ENCODE data around the gene YPEL3.

YPEL3 gene

DNA sequence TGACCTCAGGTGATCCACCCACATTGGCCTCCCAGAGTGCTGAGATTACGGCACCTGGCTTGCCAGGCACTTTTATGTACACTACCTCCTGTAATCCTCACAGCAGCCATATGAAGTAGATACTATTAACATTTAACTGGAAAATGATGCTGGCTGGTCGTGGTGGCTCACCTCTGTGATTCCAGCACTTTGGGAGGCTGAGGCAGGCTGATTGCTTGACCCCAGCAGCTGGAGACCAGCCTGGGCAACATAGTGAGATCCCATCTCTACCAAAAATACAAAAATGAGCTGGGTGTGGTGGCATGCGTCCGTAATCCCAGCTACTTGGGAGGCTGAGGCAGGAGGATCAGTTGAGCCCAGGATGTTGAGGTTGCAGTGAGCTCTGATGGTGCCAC lies 29.0 kb upstream of the YPEL3 start:
- TF ChIP-seq GATA2 (IDR thresholded peaks at IDR 0.05; ENCODE audit: low read depth, low read length): no peak
- no peak for TF ChIP-seq GATA3 (IDR thresholded peaks at IDR 0.05; ENCODE audit: low read depth, low read length)

DNA sequence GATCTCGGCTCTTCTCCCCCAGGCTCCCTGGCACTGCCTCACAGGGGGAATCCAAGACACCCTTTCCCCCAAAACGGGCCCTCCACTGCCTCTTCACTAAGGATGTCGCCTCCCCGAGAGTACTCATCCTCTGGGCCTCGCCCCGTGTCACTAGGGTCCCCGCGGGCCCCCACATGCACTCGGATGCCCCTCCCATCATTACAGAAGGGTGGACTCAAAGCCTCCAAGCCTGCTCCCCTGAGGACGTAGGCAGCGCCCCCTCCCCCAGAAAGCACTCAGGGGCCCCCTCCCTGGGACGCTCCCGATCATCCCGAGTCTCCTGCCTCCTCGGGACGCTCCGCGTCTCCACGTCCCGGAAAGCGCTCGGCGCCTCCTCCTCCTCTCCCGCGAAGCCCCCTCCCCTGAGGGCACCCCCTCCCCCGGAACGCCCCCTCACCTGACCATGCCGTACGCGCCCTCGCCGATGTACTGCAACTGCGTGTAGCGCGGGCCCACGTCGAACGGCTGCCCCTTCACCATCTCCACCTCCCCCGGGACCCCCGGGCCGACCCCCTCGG lies 26.7 kb upstream of the YPEL3 start:
- no peak for TF ChIP-seq GATA3 (IDR thresholded peaks at IDR 0.05; ENCODE audit: low read depth, low read length)
- no peak for TF ChIP-seq GATA2 (IDR thresholded peaks at IDR 0.05; ENCODE audit: low read depth, low read length)

DNA sequence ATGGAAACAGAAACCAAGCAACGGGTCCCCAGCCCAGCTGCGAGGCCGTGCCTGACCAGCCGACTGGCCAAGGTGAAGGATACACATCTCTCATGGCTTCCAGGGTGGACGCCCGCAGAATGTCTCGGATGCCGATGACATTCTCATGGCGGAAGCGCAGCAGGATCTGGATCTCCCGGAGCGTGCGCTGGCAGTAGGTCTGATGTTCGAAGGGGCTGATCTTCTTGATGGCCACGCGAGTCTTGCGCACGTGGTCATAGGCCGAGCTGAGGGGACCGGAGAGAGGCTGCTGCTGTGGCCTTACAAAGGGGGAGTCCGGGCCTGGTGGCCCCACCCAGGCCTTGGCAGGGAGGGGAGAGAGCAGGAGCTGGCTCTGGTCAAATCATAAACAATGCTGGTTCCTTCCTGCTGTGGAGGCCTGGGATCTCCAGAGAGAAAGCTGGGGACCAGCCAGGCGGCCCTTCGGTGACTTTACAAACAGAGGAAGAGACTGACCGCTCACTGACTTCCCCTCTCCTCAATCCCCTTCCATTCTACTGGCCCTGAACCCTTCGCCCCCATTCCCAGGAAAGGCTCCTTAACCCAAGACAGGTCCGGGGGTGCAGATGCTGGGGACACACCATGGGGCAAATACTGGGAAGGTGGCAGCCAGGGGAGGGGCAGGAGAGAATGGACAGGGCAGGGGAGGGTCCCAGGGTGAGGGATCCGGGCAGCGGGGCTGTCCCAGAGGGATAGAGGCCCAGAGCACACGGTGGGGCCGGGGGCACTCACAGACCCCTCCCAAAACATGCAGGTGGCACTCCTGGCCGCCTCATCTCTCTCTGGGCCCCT lies 25.9 kb upstream of the YPEL3 start:
- TF ChIP-seq GATA2 (IDR thresholded peaks at IDR 0.05; ENCODE audit: low read depth, low read length): no peak
- TF ChIP-seq GATA3 (IDR thresholded peaks at IDR 0.05; ENCODE audit: low read depth, low read length): no peak

DNA sequence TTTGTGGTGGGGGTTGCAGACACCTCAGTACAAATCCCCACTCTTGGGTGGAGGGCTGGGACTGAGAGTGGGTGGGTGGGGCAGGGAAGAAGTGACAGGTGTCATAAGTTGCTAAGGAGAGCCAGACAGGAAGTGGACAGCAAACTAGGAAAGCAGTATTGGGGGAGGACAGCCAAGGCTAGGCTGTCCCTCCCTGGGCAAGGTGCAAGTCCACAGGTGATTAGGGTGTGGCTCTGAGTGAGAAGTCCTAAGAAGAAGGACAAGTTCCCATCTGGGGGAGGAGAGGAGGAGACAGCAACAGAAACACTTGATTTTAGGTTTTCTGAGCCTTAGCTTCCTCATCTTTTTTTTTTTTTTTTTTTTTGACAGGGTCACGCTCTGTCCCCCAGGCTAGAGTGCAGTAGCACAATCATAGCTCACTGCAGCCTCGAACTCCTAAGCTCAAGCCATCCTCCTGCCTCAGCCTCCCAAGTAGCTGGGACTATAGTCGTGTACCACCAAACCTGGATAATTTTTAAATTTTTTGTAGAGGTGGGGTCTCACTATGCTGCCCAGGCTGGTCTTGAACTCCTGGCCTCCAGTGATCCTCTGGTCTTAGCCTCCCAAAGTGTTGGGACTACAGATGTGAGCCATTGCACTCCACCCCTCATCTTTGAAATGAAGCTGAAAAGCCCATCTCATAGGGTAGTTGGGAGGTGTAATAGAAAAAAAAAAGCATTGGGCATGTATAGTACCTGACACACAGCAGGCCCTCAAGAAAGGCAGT lies 24.5 kb upstream of the YPEL3 start:
- no peak for TF ChIP-seq GATA3 (IDR thresholded peaks at IDR 0.05; ENCODE audit: low read depth, low read length)
- TF ChIP-seq GATA2 (IDR thresholded peaks at IDR 0.05; ENCODE audit: low read depth, low read length): no peak

- TF ChIP-seq GATA3 (IDR thresholded peaks at IDR 0.05; ENCODE audit: low read depth, low read length) (no peak), GATA2 (IDR thresholded peaks at IDR 0.05; ENCODE audit: low read depth, low read length) (no peak)
These were observed 23.4 kb upstream of the YPEL3 start for GRCh38 chr16:30119428-30119827.

DNA sequence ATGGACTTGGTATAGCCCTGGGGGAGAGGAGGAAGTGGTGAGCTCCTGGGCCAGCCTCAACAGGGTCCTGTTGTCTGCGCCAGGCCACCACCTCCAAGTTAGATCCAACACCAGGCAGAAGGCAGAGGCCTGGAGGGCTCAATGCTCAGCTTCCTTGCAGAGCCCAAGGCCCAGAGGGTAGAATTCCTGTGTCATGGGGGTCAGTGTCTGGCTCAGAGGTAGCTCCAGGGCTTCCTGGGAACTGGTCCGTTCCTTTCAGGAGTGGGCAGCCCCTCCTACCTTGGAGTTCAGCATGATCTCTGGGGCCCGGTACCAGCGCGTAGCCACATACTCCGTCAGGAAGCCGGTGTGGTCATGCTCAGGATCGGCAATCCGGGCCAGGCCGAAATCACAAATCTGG lies 21.8 kb upstream of the YPEL3 start:
- no peak for TF ChIP-seq GATA2 (IDR thresholded peaks at IDR 0.05; ENCODE audit: low read depth, low read length)

DNA sequence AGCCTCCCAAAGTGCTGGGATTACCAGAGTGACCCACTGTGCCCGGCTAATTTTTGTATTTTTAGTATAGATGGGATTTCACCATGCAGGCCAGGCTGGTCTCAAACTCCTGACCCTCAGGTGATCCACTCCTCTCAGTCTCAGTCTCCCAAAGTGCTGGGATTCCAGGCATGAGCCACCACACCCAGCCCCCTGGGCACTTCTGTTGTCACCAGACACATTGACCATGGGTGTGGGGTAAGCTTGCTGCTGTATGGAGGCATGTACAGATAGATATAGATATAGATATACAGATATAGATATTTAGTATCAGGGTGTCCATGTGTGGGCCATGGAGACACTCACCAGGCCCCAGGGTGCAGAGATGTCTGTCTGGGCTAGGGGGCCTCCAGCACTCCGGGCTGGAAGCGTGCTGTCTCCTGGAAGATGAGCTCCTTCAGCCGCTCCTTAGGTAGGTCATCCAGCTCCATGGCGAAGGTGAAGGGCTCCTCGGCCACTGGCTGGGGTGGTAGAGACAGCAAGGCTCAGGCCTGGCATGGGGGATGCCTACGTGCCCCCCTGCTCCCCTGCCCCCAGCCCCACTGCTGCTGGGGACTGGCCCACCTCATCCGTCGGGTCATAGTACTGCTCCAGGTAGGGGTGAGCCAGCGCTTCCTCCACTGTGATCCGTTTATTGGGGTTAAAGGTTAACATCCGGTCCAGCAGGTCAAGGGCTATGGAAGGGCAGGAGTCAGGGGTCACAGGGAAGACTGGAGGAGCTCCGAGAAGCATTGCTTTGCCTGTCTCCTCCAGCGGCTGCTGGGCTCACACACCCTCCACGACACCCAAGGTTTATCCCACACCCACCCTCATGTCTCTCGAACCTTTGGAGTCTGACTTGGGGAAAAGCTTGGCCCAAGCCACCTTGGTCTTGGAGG lies 20.5 kb upstream of the YPEL3 start:
- TF ChIP-seq GATA2 (IDR thresholded peaks at IDR 0.05; ENCODE audit: low read depth, low read length): no peak
- no peak for TF ChIP-seq GATA3 (IDR thresholded peaks at IDR 0.05; ENCODE audit: low read depth, low read length)

DNA sequence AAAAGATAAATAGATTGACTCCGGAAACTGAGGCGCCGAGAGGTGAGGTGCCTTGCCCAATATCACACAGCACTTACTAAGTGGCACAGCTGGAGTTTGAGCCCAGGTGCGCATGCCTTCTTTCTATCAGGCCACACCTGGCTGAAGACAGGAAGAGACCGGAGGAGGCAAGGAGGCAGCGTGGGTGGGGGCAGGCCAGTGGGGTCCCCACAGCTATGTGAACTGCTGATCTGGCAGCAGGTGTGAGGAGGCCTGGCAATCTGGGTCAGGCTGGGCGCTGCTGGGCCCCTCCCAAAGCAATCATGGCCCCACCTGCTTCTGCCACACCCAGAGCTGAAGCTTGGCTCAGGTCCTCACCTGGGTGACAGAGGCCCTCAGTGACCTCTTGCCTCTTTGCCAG lies 19.2 kb upstream of the YPEL3 start:
- TF ChIP-seq GATA3 (IDR thresholded peaks at IDR 0.05; ENCODE audit: low read depth, low read length) (no peak), GATA2 (IDR thresholded peaks at IDR 0.05; ENCODE audit: low read depth, low read length) (no peak)

GRCh38 chr16:30114411-30114810 lies 18.4 kb upstream of the YPEL3 start:
- TF ChIP-seq GATA3 (IDR thresholded peaks at IDR 0.05; ENCODE audit: low read depth, low read length): no peak
- no peak for TF ChIP-seq GATA2 (IDR thresholded peaks at IDR 0.05; ENCODE audit: low read depth, low read length)

- no peak for TF ChIP-seq GATA2 (IDR thresholded peaks at IDR 0.05; ENCODE audit: low read depth, low read length)
- TF ChIP-seq GATA3 (IDR thresholded peaks at IDR 0.05; ENCODE audit: low read depth, low read length): no peak
These were observed 17.8 kb upstream of the YPEL3 start for GRCh38 chr16:30113711-30114333.

GRCh38 chr16:30113031-30113710 lies 17.2 kb upstream of the YPEL3 start, which contains the start of gene GDPD3:
Gene GDPD3, minus strand, starts transcription at chr16:30113537. Its CDS starts 59 bp downstream, at chr16:30113478.
- TF ChIP-seq GATA2 (IDR thresholded peaks at IDR 0.05; ENCODE audit: low read depth, low read length): no peak
- TF ChIP-seq GATA3 (IDR thresholded peaks at IDR 0.05; ENCODE audit: low read depth, low read length): no peak

DNA sequence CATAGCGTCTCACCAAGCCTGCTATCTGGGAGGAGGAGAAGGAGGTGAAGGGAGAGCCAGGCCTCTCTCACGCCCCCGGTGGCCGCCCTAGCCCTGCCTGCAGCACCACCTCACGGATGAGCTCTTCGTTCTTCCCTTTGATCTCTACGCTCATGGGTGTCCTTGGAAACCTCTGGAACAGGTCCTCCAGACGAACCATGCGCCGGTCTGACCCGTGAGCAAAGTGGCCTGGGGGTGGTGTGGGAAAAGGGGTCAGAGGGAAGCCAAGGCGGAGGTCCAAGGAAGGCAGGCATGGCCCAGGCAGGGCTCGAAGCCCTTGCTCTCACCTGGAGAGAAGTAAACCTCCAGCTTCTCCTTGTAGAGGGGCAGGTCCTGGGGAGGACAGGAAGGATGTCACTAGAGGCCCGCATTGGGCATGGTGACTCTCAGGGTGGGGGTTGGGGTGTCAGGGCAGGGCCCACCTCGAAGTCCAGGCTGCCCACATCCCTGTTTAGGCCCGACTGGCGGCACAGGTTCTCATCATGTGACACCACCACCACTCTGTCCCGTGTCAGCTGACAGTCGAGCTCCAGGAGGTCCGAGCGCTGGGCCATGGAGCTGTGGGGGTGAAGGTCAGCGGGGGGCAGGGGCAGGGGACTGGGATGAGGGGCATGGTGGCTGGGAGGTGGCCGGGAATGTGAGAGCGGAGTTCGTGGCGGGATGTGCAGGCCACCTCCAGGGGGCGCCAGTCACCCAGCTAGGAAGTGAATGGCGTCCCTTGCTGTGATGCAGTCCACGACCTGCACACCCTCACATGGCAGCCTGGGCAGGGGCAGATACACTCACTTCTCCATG lies 16.4 kb upstream of the YPEL3 start:
- TF ChIP-seq GATA2 (IDR thresholded peaks at IDR 0.05; ENCODE audit: low read depth, low read length) (no peak), GATA3 (IDR thresholded peaks at IDR 0.05; ENCODE audit: low read depth, low read length) (no peak)

Data from SH-SY5Y (cell line).